ENCODE data around the gene RAD51B.

- TF ChIP-seq CTCF (IDR thresholded peaks at IDR 0.05) (no peak), POLR2A (IDR thresholded peaks at IDR 0.05) (no peak)
Measured at GRCh38 chr14:68211421-68211820, 391.8 kb downstream of the RAD51B start.

All from ovary (tissue), 3 donors.